HG02610 (cell line): Measurements from ENCODE around the gene CORO2A.
"Not testable (repeated sequence)": the region's sequence is repeated elsewhere in the genome, so short reads cannot be mapped to it uniquely, and the experiment has no call there.

ENCODE experiments used
- ATAC-seq: cut with Tn5 transposase; IDR thresholded peaks from one replicate; pipeline ENCODE4 v1.9.1; 2021; ENCODE audit warnings: mild to moderate bottlenecking, moderate library complexity; ENCODE audit not compliant: unreplicated experiment

CORO2A gene

GRCh38 chr9:98086461-98086860 lies 106.0 kb downstream of the CORO2A start:
- no peak for ATAC-seq

DNA sequence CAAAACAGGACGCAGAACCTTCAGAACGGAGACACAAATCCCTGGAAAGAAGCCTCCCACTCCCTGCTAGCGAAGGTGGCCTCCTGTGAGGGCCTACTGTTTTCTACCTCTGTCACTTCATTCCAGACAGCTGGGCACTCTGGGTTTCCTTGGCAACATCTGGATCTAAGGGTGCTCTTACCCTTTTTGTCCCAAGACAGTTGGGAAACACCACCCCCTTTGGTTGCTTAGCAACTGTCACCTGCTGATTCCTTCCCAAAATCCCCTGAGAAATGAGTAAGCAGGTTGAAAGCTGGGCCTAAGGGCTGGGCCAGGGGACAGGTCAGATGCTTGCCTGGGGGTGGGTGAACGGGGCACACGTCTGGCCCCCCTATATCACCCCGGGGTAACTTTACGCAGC lies 106.5 kb downstream of the CORO2A start:
- ATAC-seq = peak; percentile 49

GRCh38 chr9:98085058-98085457 lies 107.4 kb downstream of the CORO2A start:
- no peak for ATAC-seq

DNA sequence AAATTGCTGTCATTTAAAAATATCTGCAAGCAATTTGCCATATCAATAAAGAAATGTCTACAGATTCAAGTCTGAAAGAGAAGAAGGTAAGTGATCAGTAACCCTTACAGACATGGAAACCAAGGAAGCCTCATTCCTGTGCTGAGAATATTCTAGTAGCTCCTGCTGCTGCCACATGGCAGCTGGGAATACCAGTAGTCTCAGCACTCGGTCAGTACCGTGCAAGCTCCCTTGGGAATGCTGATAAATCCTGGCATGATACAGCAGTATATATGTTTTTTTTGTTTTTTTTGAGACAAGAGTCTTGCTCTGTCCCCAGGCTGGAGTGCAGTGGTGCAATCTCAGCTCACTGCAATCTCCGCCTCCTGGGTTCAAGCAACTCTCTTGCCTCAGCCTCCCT lies 108.0 kb downstream of the CORO2A start:
- no peak for ATAC-seq

DNA sequence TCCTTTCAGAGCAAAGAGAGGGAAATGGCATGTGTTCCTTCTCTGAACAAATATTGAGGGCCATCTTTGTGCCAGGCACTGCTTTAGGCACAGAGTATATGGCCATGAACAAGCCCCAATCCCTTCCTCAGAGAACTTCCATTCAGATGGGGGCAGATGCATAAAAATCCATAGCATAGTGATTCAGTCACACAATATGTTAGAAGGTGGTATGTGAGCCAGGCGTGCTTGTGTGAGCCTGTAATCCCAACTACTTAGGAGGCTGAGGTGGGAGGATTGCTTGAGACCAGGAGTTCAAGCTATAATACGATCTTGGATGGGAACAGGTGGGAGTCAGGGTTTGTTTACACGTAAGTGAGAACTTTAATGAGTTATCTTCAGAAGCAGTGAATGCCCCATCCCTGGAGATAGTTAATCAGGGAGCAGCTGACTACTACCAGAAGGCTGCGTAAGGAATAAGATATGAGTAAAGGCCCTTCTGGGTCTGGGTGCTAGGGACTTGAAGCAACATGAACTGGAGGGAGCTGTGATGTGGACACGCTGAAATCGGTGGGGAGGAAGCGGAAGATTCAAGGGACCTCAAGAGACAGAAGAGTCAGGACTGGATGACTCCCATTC lies 108.8 kb downstream of the CORO2A start:
- ATAC-seq = no peak

GRCh38 chr9:98083061-98083501 lies 109.4 kb downstream of the CORO2A start:
- no peak for ATAC-seq

DNA sequence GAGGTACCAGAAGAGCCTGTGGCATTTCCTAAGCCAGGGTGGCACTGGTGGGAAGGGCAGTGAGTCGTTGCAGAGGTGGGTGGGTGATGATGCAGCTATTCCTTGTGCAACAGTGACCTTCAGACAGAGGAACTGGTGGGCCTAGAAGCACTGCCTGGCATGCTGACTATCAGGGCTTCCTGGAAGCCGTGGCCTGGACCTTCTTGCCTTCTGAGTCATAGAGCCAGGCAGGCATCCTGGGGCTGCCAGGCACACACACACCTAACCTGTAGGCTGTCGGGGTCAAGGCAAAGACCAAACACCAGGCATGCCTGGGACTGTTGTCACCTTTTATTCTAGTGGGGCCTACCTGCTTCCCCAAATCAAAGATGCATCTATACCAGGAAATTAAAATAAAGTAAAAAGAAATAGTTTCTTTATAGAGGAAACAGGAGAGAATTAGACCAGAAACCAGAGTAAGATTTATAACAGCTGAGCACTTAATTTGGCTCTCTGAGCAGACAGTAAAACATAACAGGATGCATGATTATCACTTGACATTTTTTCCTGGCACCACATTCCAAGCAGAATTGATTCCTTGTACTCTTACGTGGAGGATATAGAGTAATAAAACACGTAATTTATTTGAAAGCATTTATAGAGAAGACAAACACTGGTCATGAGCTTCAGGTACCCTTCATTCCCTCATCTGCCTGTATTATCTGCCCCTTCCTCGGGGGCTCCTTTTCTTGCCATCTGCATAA lies 110.8 kb downstream of the CORO2A start:
- ATAC-seq = no peak

- ATAC-seq = no peak
Observed at GRCh38 chr9:98080780-98081179, 111.7 kb downstream of the CORO2A start.

DNA sequence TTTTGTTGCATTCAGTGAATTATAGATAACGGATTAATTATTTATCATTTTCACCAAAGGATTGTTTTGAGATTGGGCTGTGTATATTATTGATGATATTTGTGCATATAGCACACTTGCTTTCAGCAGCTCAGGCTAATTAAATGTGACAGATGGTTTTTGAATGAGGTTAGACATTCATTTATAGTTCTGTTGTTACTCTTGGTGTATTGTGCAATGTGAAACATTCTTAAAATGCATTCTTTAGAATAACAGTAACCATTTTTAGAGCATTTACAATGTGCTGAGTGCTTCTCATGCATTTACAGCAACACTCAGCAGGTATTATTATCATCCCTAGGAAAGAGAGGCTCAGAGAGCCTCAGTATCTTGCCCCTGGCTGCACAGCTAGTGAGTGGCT lies 112.1 kb downstream of the CORO2A start:
- no peak for ATAC-seq

DNA sequence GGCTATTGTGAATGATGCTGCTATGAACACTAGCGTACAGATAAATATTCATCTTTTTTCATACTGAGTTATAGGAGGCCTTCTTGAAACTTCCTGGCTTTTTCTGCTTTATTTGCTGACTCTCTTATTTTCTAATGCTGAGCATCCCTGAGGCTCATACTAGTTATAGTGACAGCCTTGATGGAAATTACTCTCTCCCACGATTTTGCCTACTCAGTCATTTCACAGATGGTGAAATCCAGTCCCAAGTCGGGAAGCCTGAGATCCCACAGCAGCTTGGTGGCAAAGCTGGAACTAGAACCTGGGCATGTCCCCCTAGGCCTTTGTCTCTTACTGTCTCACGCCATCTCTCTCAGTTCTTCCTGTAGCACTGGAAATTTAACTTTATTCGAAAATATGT lies 113.5 kb downstream of the CORO2A start:
- ATAC-seq = no peak

DNA sequence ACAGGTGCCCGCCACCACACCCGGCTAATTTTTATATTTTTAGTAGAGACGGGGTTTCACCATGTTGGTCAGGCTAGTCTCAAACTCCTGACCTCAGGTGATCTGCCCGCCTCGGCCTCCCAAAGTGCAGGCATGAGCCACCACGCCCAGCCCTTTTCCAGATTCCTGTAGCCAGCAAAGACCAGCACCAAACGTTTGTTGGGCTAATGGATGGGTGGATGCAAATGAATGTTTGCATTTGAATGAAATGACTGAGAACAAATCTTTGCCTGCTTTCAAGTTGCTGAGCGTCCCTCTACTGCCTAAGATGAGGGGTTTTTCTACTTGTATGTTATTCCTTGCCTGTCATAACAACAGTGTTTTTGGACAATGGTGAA lies 115.9 kb downstream of the CORO2A start:
- ATAC-seq = not testable (repeated sequence)

GRCh38 chr9:98075332-98075805 lies 117.1 kb downstream of the CORO2A start:
- ATAC-seq = no peak

GRCh38 chr9:98074115-98074990 lies 118.1 kb downstream of the CORO2A start:
- ATAC-seq = no peak

GRCh38 chr9:98071737-98072136 lies 120.7 kb downstream of the CORO2A start:
- ATAC-seq = no peak
